ENCODE measurements around the gene SRR.

GRCh38 chr17:2309338-2310154 is 5.8 kb downstream of the SRR start:
- no peak for TF ChIP-seq CTCF (IDR thresholded peaks at IDR 0.05)
- no peak for TF ChIP-seq POLR2A (IDR thresholded peaks at IDR 0.05)
